ENCODE measurements around the gene ATF7IP2. TPM values are rescaled to one million over a fixed set of nuclear protein-coding genes. Genes with fewer than 3 reads are reported as not detected.
A peak's percentile ranks its signal among the peaks of the same experiment; 100 is the strongest.

ATF7IP2 gene
- total and polyA plus RNA-seq, 9 of the 15 experiments (the other 6 are each of a cell fraction or from before 2014, with no cell fraction given): 131 to 515 (median 196) TPM

DNA sequence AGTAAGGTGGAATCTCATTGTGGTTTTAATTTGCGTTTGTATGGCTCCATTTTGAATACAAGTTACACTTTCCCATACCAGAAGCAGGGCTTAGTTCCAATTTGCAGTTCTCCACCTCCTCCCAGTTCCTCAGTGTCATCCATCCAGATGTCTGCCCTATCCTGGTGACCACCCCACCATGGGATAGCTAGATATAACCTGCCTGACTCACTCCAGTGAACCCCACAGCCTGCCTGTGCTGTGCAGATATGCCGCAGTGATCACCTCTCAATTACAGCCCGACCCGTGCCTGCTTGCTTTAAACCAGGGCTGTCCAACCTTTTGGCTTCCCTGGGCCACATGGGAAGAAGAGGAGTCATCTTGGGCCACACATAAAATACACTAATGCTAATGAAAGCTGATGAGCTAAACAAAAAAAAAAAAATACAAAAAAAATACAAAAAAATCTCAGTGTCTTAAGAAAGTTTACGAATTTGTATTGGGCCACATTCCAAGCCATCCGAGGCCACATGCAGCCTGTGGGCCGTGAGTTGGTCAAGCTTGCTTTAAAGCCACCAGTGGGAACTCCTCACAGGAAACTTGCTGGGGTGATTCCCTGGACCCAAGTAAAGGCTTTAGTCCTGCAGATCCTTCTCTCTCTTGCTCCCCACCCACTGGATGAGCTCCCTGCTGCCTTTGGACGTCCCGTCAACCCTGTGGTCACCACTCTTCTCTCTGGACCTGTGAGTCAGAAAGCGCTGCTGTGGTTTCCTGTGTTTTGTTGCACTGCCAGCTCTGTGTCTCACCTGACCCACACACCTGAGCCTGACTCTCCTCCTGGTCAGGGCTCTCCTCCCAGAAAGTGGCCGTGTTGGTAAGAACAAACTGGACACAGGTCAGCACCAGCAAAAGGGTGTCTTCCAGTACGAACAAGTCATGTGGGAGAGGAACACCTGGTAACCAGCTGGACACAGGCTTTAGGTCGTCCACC, 111.6 kb downstream of the ATF7IP2 start (continued):
- TF ChIP-seq REST (IDR thresholded peaks at IDR 0.05; ENCODE audit: borderline replicate concordance) (no peak), REST (CRISPR knock-in tag; IDR thresholded peaks at IDR 0.05; ENCODE audit: low read depth) (no peak), ELF4 (CRISPR knock-in tag; IDR thresholded peaks at IDR 0.05) (peak; percentile 72; the same call in 1 of the 2 replicates), BRCA1 (IDR thresholded peaks at IDR 0.05) (no peak), BRCA1 (CRISPR knock-in tag; IDR thresholded peaks at IDR 0.05) (no peak), MAFK (IDR thresholded peaks at IDR 0.05; ENCODE audit: low read length) (peak; percentile 54; the same call in 1 of the 2 replicates), SAFB2 (IDR thresholded peaks at IDR 0.05; ENCODE audit: borderline replicate concordance, low read depth, low read length, severe bottlenecking) (no peak), MBD2 (IDR thresholded peaks at IDR 0.05; ENCODE audit: borderline replicate concordance, low read depth) (peak; percentile 64), SUPT5H (IDR thresholded peaks at IDR 0.05) (no peak), EGR1 (conservative IDR thresholded peaks at IDR 0.05) (0 out of 2 replicates have a peak, but pooled peaks have one; percentile 38), BCOR (IDR thresholded peaks at IDR 0.05) (peak; percentile 63; the same call in 1 of the 2 replicates), ZNF76 (CRISPR knock-in tag; IDR thresholded peaks at IDR 0.05; ENCODE audit: borderline replicate concordance) (no peak), CHD4 (IDR thresholded peaks at IDR 0.05; ENCODE audit: insufficient read depth, insufficient replicate concordance, low read depth, low read length, poor library complexity, severe bottlenecking) (no peak), HNRNPL (IDR thresholded peaks at IDR 0.05; ENCODE audit: low read depth, low read length) (no peak), LCOR (CRISPR knock-in tag; IDR thresholded peaks at IDR 0.05) (peak; percentile 72; the same call in 1 of the 2 replicates)
- TF ChIP-seq, protein P1, sequence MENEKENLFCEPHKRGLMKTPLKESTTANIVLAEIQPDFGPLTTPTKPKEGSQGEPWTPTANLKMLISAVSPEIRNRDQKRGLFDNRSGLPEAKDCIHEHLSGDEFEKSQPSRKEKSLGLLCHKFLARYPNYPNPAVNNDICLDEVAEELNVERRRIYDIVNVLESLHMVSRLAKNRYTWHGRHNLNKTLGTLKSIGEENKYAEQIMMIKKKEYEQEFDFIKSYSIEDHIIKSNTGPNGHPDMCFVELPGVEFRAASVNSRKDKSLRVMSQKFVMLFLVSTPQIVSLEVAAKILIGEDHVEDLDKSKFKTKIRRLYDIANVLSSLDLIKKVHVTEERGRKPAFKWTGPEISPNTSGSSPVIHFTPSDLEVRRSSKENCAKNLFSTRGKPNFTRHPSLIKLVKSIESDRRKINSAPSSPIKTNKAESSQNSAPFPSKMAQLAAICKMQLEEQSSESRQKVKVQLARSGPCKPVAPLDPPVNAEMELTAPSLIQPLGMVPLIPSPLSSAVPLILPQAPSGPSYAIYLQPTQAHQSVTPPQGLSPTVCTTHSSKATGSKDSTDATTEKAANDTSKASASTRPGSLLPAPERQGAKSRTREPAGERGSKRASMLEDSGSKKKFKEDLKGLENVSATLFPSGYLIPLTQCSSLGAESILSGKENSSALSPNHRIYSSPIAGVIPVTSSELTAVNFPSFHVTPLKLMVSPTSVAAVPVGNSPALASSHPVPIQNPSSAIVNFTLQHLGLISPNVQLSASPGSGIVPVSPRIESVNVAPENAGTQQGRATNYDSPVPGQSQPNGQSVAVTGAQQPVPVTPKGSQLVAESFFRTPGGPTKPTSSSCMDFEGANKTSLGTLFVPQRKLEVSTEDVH (IDR thresholded peaks at IDR 0.05; ENCODE audit: low read depth, partially characterized antibody): no peak
- TF ChIP-seq, protein P2, sequence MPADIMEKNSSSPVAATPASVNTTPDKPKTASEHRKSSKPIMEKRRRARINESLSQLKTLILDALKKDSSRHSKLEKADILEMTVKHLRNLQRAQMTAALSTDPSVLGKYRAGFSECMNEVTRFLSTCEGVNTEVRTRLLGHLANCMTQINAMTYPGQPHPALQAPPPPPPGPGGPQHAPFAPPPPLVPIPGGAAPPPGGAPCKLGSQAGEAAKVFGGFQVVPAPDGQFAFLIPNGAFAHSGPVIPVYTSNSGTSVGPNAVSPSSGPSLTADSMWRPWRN (IDR thresholded peaks at IDR 0.05; ENCODE audit: low read depth): peak; percentile 70; the same call in 1 of the 2 replicates
